Gastrocnemius medialis (tissue), 4 donors: Measurements from ENCODE around the gene BTBD16. TPM values are rescaled to one million over a fixed set of nuclear protein-coding genes. Genes with fewer than 3 reads are reported as not detected.

Source experiments
- ATAC-seq, 2 donors: fragments of 150-250 bp; one replicate each; pipeline ENCODE4 v1.9.1; 2016
- DNase-seq, 2 donors: peaks; one replicate each; pipeline ENCODE4 v3.0.0-alpha.2; 2019
- H3K27ac ChIP-seq, 4 donors: fragments of 200-600 bp; sonication (generic); 1 replicate in 1 of 4; 2 replicates in 3 of 4; pipeline ENCODE4 v1.5.1; 2016 to 2018; ENCODE audit warnings: mild to moderate bottlenecking in 2 of 4, moderate library complexity in 1 of 4
- H3K27me3 ChIP-seq, 3 donors: fragments of 200-600 bp; sonication (generic) in 2 of 3; 1 replicate in 1 of 3; 2 replicates in 2 of 3; pipeline versions ENCODE4 v1.5.1 to v1.6.0; 2016 to 2019; ENCODE audit warnings: mild to moderate bottlenecking in 1 of 3, moderate library complexity in 1 of 3
- H3K36me3 ChIP-seq, 2 donors: fragments of 200-600 bp; sonication (generic) in 1 of 2; one replicate each; pipeline ENCODE4 v1.5.1; 2017 to 2018
- H3K4me1 ChIP-seq, 2 donors: fragments of 200-600 bp; sonication (generic) in 1 of 2; one replicate each; pipeline ENCODE4 v1.5.1; 2016 to 2017; ENCODE audit warnings: mild to moderate bottlenecking in 2 of 2
- H3K4me3 ChIP-seq, 4 donors: fragments of 200-600 bp; sonication (generic) in 3 of 4; 1 replicate in 1 of 4; 2 replicates in 3 of 4; pipeline ENCODE4 v1.5.1; 2016 to 2019; ENCODE audit warnings: mild to moderate bottlenecking in 2 of 4
- H3K9me3 ChIP-seq, 3 donors: fragments of 200-600 bp; sonication (generic) in 2 of 3; 1 replicate in 1 of 3; 2 replicates in 2 of 3; pipeline ENCODE4 v1.5.1; 2016 to 2019
- CTCF ChIP-seq, 5 experiments: fragments of 450-650 bp in 3 of 5; fragments of 200-600 bp in 2 of 5; sonication (generic) in 2 of 5; IDR thresholded peaks in 4 of 5; conservative IDR thresholded peaks in 1 of 5; 1 replicate in 4 of 5; 2 replicates in 1 of 5; pipeline ENCODE4 v1.5.1; 2016 to 2019; ENCODE audit warnings: antibody characterized with exemption in 5 of 5, mild to moderate bottlenecking in 3 of 5, moderate library complexity in 3 of 5
- POLR2A ChIP-seq, 2 donors: fragments of 450-650 bp; IDR thresholded peaks; one replicate each; pipeline ENCODE4 v1.6.1; 2017; ENCODE audit warnings: antibody characterized with exemption in 2 of 2, mild to moderate bottlenecking in 2 of 2, moderate library complexity in 2 of 2
- in situ Hi-C, 4 donors: fragments of 200-750 bp; cut with MboI; loops; one replicate each; pipeline versions ENCODE4 v1.15.0 to v1.8.0; 2017; ENCODE audit warnings: low sequenced_read_pairs in 4 of 4
- intact Hi-C: fragments of 100-400 bp; cut with DNase I; formaldehyde crosslinking; loops from one replicate; pipeline ENCODE4 v1.15.1; 2023; ENCODE audit warnings: low total_unique reads
- total RNA-seq, 4 donors: library from RNA; depleted of rRNA; stranded (reverse); fragments of >200 nt; gene quantifications; one replicate each; pipeline versions ENCODE4 v1.1.0 to v1.2.3, GENCODE V29; 2016

Gene BTBD16
- total RNA-seq, 4 donors from 2014 or later: 0.46 to 0.55 TPM; not detected in 2

GRCh38 chr10:122263971-122264370 is 7.1 kb upstream of the BTBD16 start:
- DNase-seq: peak in 1 of 2 donors; percentile 7
- Histone ChIP-seq H3K9me3 (no peaks in the 10 kb centered on the region), H3K27me3 (no peaks in the 10 kb centered on the region), H3K36me3 (peaks cover 0 to 21% of the 10 kb centered on the region in 2 donors), H3K4me1 (peaks cover 8 to 9% of the 10 kb centered on the region in 2 donors), H3K27ac (peak overlapping the region in 1 of 4 donors; percentile 5), H3K4me3 (no peak overlapping the region)
- TF ChIP-seq CTCF (IDR thresholded peaks at IDR 0.05 in 4 of 5, conservative IDR thresholded peaks at IDR 0.05 in 1 of 5) (no peak), POLR2A (IDR thresholded peaks at IDR 0.05) (no peak)
- ATAC-seq: peak in 1 of 2 donors; percentile 13
- in situ Hi-C loops: no loop called here
- intact Hi-C loops: no loop called here

- DNase-seq (no peak), ATAC-seq (no peak)
- Histone ChIP-seq H3K36me3 (peaks cover 0 to 25% of the 10 kb centered on the region in 2 donors), H3K4me1 (peaks cover 8 to 9% of the 10 kb centered on the region in 2 donors), H3K27me3 (no peaks in the 10 kb centered on the region), H3K9me3 (no peaks in the 10 kb centered on the region), H3K27ac (peak overlapping the region in 1 of 4 donors; percentile 5), H3K4me3 (no peak overlapping the region)
- in situ Hi-C loops (no loop called here), intact Hi-C loops (no loop called here)
- TF ChIP-seq POLR2A (IDR thresholded peaks at IDR 0.05): no peak
- TF ChIP-seq CTCF (IDR thresholded peaks at IDR 0.05 in 4 of 5, conservative IDR thresholded peaks at IDR 0.05 in 1 of 5): no peak
These were observed 6.7 kb upstream of the BTBD16 start for GRCh38 chr10:122264436-122264835.

- DNase-seq (peak in 1 of 2 donors; percentile 1), ATAC-seq (no peak)
- in situ Hi-C loops: no loop called here
- intact Hi-C loops: no loop called here
- H3K4me3 ChIP-seq: no peak overlapping the region
- H3K4me1 ChIP-seq: peaks cover 8 to 9% of the 10 kb centered on the region in 2 donors
- no peaks in the 10 kb centered on the region for H3K9me3 ChIP-seq
- H3K27ac ChIP-seq: peak overlapping the region in 1 of 4 donors; percentile 5
- H3K27me3 ChIP-seq: no peaks in the 10 kb centered on the region
- TF ChIP-seq CTCF (IDR thresholded peaks at IDR 0.05 in 4 of 5, conservative IDR thresholded peaks at IDR 0.05 in 1 of 5) (no peak), POLR2A (IDR thresholded peaks at IDR 0.05) (no peak)
- peaks cover 0 to 26% of the 10 kb centered on the region in 2 donors for H3K36me3 ChIP-seq
These were observed 6.2 kb upstream of the BTBD16 start for GRCh38 chr10:122264931-122265330.

- intact Hi-C loops (no loop called here), in situ Hi-C loops (no loop called here)
- peak in 1 of 2 donors; percentile 3 for DNase-seq
- peaks cover 8 to 9% of the 10 kb centered on the region in 2 donors for H3K4me1 ChIP-seq
- H3K27me3 ChIP-seq: no peaks in the 10 kb centered on the region
- no peaks in the 10 kb centered on the region for H3K9me3 ChIP-seq
- no peak overlapping the region for H3K27ac ChIP-seq
- TF ChIP-seq POLR2A (IDR thresholded peaks at IDR 0.05) (no peak), CTCF (IDR thresholded peaks at IDR 0.05 in 4 of 5, conservative IDR thresholded peaks at IDR 0.05 in 1 of 5) (no peak)
- peaks cover 0 to 28% of the 10 kb centered on the region in 2 donors for H3K36me3 ChIP-seq
- no peak for ATAC-seq
- no peak overlapping the region for H3K4me3 ChIP-seq
These were observed 5.2 kb upstream of the BTBD16 start for GRCh38 chr10:122265896-122266295.
